HG02840 (cell line): ENCODE results near the gene SIRPA.

Experiments
- ATAC-seq: cut with Tn5 transposase; IDR thresholded peaks from one replicate; pipeline ENCODE4 v1.9.1; 2021; ENCODE audit warnings: mild to moderate bottlenecking, moderate library complexity, moderate number of reproducible peaks; ENCODE audit not compliant: unreplicated experiment, low FRiP score

SIRPA gene

GRCh38 chr20:1868856-1869255 lies 26.4 kb upstream of the SIRPA start:
- no peak for ATAC-seq

- no peak for ATAC-seq
These were observed 24.9 kb upstream of the SIRPA start for GRCh38 chr20:1870323-1870722.

GRCh38 chr20:1870792-1871550 lies 24.2 kb upstream of the SIRPA start:
- no peak for ATAC-seq

GRCh38 chr20:1871807-1872458 lies 23.3 kb upstream of the SIRPA start:
- no peak for ATAC-seq

- ATAC-seq = no peak
These were observed 22.6 kb upstream of the SIRPA start for GRCh38 chr20:1872459-1873097.

GRCh38 chr20:1874450-1875182 lies 20.6 kb upstream of the SIRPA start:
- no peak for ATAC-seq

GRCh38 chr20:1875183-1875554 lies 20.0 kb upstream of the SIRPA start:
- no peak for ATAC-seq

GRCh38 chr20:1875762-1876161 lies 19.4 kb upstream of the SIRPA start:
- ATAC-seq = no peak

- ATAC-seq = no peak
These were observed 18.8 kb upstream of the SIRPA start for GRCh38 chr20:1876217-1876921.

GRCh38 chr20:1876975-1877608 lies 18.1 kb upstream of the SIRPA start:
- no peak for ATAC-seq

- no peak for ATAC-seq
These were observed 17.5 kb upstream of the SIRPA start for GRCh38 chr20:1877609-1878200.

GRCh38 chr20:1879369-1879768 lies 15.8 kb upstream of the SIRPA start:
- ATAC-seq = no peak

GRCh38 chr20:1879934-1880333 lies 15.3 kb upstream of the SIRPA start:
- ATAC-seq = no peak

- ATAC-seq = no peak
These were observed 14.5 kb upstream of the SIRPA start for GRCh38 chr20:1880529-1881239.

- no peak for ATAC-seq
These were observed 13.9 kb upstream of the SIRPA start for GRCh38 chr20:1881240-1881835.

GRCh38 chr20:1882026-1882425 lies 13.2 kb upstream of the SIRPA start:
- ATAC-seq = no peak

GRCh38 chr20:1883986-1884385 lies 11.2 kb upstream of the SIRPA start:
- ATAC-seq = no peak

GRCh38 chr20:1885254-1885653 lies 10.0 kb upstream of the SIRPA start:
- ATAC-seq = no peak
